Ascending aorta (tissue), 2 donors: ENCODE results near the gene IAH1. TPM values are rescaled to one million over a fixed set of nuclear protein-coding genes. Genes with fewer than 3 reads are reported as not detected.

Source experiments
- DNase-seq, 2 donors: peaks; one replicate each; pipeline ENCODE4 v3.0.0-alpha.2; 2019; ENCODE audit warnings: low spot score in 2 of 2
- H3K27ac ChIP-seq, 2 donors: fragments of 200-600 bp; sonication (generic); one replicate each; pipeline ENCODE4 v1.5.1; 2016 to 2017; ENCODE audit warnings: mild to moderate bottlenecking in 1 of 2
- H3K27me3 ChIP-seq: fragments of 200-600 bp; sonication (generic); one replicate; pipeline ENCODE4 v1.5.1; 2017
- H3K36me3 ChIP-seq, 2 donors: fragments of 200-600 bp; sonication (generic); one replicate each; pipeline ENCODE4 v1.5.1; 2016
- H3K4me1 ChIP-seq, 2 donors: fragments of 200-600 bp; sonication (generic); one replicate each; pipeline ENCODE4 v1.5.1; 2016 to 2017; ENCODE audit warnings: mild to moderate bottlenecking in 1 of 2
- H3K4me3 ChIP-seq, 2 donors: fragments of 200-600 bp; sonication (generic); one replicate each; pipeline ENCODE4 v1.5.1; 2016 to 2017; ENCODE audit warnings: mild to moderate bottlenecking in 1 of 2
- H3K9me3 ChIP-seq, 2 donors: fragments of 200-600 bp; sonication (generic); one replicate each; pipeline ENCODE4 v1.5.1; 2016
- CTCF ChIP-seq, 3 experiments: fragments of 200-600 bp in 2 of 3; fragments of 450-650 bp in 1 of 3; sonication (generic) in 2 of 3; IDR thresholded peaks; one replicate each; pipeline ENCODE4 v1.5.1; 2016 to 2019; ENCODE audit warnings: antibody characterized with exemption in 3 of 3, mild to moderate bottlenecking in 1 of 3, moderate library complexity in 1 of 3
- intact Hi-C: fragments of 100-400 bp; cut with DNase I; formaldehyde crosslinking; loops from one replicate; pipeline ENCODE4 v1.15.1; 2023
- total RNA-seq: library from RNA; depleted of rRNA; stranded (reverse); fragments of >200 nt; gene quantifications from one replicate; pipeline ENCODE4 v1.1.0, GENCODE V29; 2016

The IAH1 gene
- total RNA-seq, 1 donor from 2014 or later = 86.0 TPM

- Histone ChIP-seq H3K36me3 (peaks cover 0 to 38% of the 10 kb centered on the region in 2 donors), H3K9me3 (no peaks in the 10 kb centered on the region), H3K4me1 (peaks cover 0 to 9% of the 10 kb centered on the region in 2 donors), H3K4me3 (no peak overlapping the region), H3K27ac (peak overlapping the region; percentile 46 to 61), H3K27me3 (no peaks in the 10 kb centered on the region)
- no peak for TF ChIP-seq CTCF (IDR thresholded peaks at IDR 0.05)
- DNase-seq = no peak
- intact Hi-C loops = loop anchor here (5.0 kb wide), 1 partner anchor 94 kb away; the partner anchor contains the start of gene YWHAQ
Measured at GRCh38 chr2:9538000-9538507, 63.7 kb downstream of the IAH1 start.

Other genes starting within 250 kb of the IAH1 start
- 25.4 TPM for gene ITGB1BP1, start 51.0 kb upstream of the IAH1 start, total RNA-seq
- 5.3 TPM for gene CPSF3, start 50.9 kb upstream of the IAH1 start, total RNA-seq
- 16.4 TPM for gene ADAM17, start 81.3 kb downstream of the IAH1 start, total RNA-seq
- 172 TPM for gene YWHAQ, start 156.4 kb downstream of the IAH1 start, total RNA-seq